Measurements from ENCODE around the gene ABCC6.
A peak's percentile ranks its signal among the peaks of the same experiment; 100 is the strongest.

- no peak for TF ChIP-seq EP300 (IDR thresholded peaks at IDR 0.05)
- TF ChIP-seq CTCF (IDR thresholded peaks at IDR 0.05): no peak
- no peak for TF ChIP-seq POLR2A (IDR thresholded peaks at IDR 0.05)
- TF ChIP-seq POLR2AphosphoS5 (IDR thresholded peaks at IDR 0.05): peak in 1 of 3 donors; percentile 27
Measured at GRCh38 chr16:16150117-16150877, 73.0 kb downstream of the ABCC6 start.
